ENCODE results near the gene MEGF10. TPM values are rescaled to one million over a fixed set of nuclear protein-coding genes. Genes with fewer than 3 reads are reported as not detected.

MEGF10 gene
- total and polyA plus RNA-seq, 8 donors: 0.02 to 0.59 (median 0.06) TPM; not detected in 1

DNA sequence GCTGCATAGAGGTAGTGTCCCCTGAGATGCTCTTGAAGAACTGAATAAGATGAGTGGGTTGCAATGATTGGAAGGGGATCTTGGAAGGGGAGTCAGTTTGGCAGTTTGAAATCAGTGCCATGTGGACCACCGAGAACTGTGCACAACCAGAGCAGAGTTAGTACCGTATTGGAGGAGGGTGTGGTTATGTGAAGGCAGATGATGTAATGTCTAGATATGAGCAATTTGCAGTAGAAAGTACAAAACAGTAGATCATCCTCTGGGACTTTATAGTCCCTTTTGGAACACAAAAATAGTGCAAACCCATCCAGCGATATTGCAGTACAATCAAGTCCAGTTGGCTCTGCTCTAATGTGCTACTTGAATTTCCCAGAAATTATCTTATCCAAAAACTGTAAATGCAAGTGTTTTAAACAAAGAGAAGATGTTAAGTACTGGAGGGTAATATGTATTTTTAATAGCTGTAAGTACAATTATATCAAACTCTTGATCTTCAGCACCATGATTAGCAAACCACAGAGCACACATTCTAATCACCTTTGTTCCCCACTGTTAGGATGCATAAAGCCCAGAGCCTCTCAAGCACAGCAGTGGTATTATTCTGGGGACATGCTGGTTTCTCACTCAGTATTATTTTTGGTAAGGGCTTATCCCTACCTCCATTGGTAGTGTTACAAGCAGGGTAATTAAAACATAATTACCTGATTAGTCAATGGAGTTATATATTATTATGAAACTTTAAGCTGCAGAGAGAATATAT, 41.5 kb downstream of the MEGF10 start:
- intact Hi-C loops (cut with DNase I): no loop called here
- no peak for FAIRE-seq
- H3K4me3 ChIP-seq: no peak overlapping the region
- no peak overlapping the region for H3K27ac ChIP-seq
- DNase-seq: no peak
- H3K36me3 ChIP-seq: no peaks in the 10 kb centered on the region
- H3K4me1 ChIP-seq: no peaks in the 10 kb centered on the region
- WGBS, 2 donors: 82 to 88% methylated on average over 3 of the region's 3 CpGs
- H3K27me3 ChIP-seq: no peaks in the 10 kb centered on the region
- ATAC-seq: no peak
- no peaks in the 10 kb centered on the region for H3K9me3 ChIP-seq
- TF ChIP-seq, protein P1, sequence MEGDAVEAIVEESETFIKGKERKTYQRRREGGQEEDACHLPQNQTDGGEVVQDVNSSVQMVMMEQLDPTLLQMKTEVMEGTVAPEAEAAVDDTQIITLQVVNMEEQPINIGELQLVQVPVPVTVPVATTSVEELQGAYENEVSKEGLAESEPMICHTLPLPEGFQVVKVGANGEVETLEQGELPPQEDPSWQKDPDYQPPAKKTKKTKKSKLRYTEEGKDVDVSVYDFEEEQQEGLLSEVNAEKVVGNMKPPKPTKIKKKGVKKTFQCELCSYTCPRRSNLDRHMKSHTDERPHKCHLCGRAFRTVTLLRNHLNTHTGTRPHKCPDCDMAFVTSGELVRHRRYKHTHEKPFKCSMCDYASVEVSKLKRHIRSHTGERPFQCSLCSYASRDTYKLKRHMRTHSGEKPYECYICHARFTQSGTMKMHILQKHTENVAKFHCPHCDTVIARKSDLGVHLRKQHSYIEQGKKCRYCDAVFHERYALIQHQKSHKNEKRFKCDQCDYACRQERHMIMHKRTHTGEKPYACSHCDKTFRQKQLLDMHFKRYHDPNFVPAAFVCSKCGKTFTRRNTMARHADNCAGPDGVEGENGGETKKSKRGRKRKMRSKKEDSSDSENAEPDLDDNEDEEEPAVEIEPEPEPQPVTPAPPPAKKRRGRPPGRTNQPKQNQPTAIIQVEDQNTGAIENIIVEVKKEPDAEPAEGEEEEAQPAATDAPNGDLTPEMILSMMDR (IDR thresholded peaks at IDR 0.05): no peak

DNA sequence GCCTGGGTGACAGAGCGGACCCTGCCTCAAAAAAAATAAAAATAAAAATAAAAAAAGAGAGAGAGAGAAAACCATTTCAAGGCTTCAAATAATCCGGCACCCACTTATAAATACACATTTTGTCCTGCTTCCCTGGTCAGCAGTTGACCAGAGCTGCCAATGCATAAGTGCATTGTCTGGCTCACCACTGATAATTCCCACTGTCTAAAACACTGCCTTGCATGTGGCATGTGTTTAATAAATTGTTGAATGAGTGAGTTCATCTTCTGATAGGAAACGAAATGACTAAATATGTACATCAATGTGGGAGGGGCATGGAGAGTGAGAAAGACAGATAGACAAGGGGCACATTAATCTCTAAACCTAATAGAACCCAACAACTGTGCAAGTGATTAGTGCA, 42.9 kb downstream of the MEGF10 start:
- TF ChIP-seq, protein P1 (IDR thresholded peaks at IDR 0.05): no peak
- H3K9me3 ChIP-seq: no peaks in the 10 kb centered on the region
- DNase-seq: no peak
- 77 to 81% methylated on average over 3 of the region's 3 CpGs for WGBS, 2 donors
- H3K27ac ChIP-seq: no peak overlapping the region
- intact Hi-C loops (cut with DNase I): no loop called here
- no peaks in the 10 kb centered on the region for H3K36me3 ChIP-seq
- no peaks in the 10 kb centered on the region for H3K27me3 ChIP-seq
- no peak overlapping the region for H3K4me3 ChIP-seq
- H3K4me1 ChIP-seq: no peaks in the 10 kb centered on the region
- ATAC-seq: no peak
- no peak for FAIRE-seq

DNA sequence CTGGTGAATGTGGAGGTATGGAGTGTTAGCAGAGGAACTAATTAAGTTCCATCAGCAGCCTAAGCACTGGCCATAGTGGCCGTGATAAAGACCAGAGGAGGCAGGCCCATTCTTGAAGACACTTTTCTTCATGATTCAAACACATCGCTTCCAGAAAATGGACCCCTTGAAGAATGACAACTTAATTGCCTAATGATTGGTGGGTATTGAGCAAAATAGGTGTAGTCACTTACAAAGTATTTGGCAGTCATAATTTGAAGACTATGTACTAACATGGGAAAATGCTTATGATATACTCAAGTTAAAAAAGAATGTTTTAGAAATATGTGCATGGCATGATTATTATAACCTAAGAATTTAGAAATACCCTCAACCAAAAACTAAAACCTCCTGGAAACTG, 44.8 kb downstream of the MEGF10 start:
- TF ChIP-seq, protein P1 (IDR thresholded peaks at IDR 0.05): no peak
- Histone ChIP-seq H3K27me3 (no peaks in the 10 kb centered on the region), H3K27ac (no peak overlapping the region), H3K9me3 (no peaks in the 10 kb centered on the region), H3K4me3 (no peak overlapping the region), H3K4me1 (no peaks in the 10 kb centered on the region), H3K36me3 (no peaks in the 10 kb centered on the region)
- 84 to 86% methylated on average over 2 of the region's 2 CpGs for WGBS, 2 donors
- FAIRE-seq: no peak
- no peak for DNase-seq
- intact Hi-C loops (cut with DNase I): no loop called here
- no peak for ATAC-seq

DNA sequence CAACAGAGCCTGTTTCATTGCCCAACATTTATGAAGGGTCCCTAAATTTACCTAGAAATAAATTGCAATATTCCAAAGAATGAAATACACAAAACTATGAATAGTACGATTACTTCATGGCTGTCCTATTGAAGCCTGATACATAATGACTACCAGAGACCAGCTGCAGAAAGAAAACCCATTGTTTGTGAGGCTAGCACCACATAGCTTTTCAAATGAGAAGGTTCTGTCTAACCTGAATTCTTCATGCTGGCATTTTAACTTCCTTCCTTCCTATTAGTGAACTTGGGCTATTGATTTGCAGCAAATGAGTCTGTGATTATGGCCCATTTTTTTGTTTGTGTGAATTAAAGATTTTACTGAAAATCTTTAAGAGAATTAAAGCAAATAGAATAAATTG, 47.3 kb downstream of the MEGF10 start:
- no peaks in the 10 kb centered on the region for H3K36me3 ChIP-seq
- DNase-seq (no peak), ATAC-seq (no peak), FAIRE-seq (no peak)
- H3K27me3 ChIP-seq: no peaks in the 10 kb centered on the region
- H3K4me3 ChIP-seq: no peak overlapping the region
- H3K4me1 ChIP-seq: no peaks in the 10 kb centered on the region
- WGBS, 2 donors: 75 to 93% methylated on average over 1 of the region's 1 CpG
- intact Hi-C loops (cut with DNase I): no loop called here
- TF ChIP-seq, protein P1 (IDR thresholded peaks at IDR 0.05): no peak
- no peaks in the 10 kb centered on the region for H3K9me3 ChIP-seq
- no peak overlapping the region for H3K27ac ChIP-seq

DNA sequence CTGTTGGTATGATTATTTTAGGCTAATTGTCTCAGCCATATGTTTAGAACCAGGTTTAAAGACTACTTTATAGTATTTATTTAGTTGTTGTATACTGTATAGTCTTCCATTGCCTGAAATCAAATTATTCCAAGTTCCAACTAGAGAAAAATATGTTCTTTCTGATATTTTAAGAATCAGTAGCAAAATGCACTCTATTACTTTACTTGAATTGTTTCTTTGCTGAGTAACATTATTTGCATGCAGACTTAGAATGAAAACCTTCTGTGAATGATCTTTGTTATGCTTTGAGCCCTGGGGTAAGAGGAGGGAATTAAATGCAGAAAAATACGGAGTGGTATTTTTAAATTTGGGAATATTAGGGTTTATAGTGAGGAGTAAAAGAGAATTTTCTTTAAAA, 47.9 kb downstream of the MEGF10 start:
- Histone ChIP-seq H3K36me3 (no peaks in the 10 kb centered on the region), H3K4me1 (no peaks in the 10 kb centered on the region), H3K27ac (no peak overlapping the region), H3K27me3 (no peaks in the 10 kb centered on the region), H3K9me3 (no peaks in the 10 kb centered on the region), H3K4me3 (no peak overlapping the region)
- TF ChIP-seq, protein P1 (IDR thresholded peaks at IDR 0.05): no peak
- 87 to 94% methylated on average over 1 of the region's 1 CpG for WGBS, 2 donors
- intact Hi-C loops (cut with DNase I): no loop called here
- FAIRE-seq (no peak), ATAC-seq (no peak), DNase-seq (no peak)

Measured in pancreas (tissue), 10 donors.